IMR-90 (cell line): Measurements from ENCODE around the gene TLR10. TPM values are rescaled to one million over a fixed set of nuclear protein-coding genes. Genes with fewer than 3 reads are reported as not detected.

Experiments
- ATAC-seq: fragments of 200-7000 bp; cut with Tn5 transposase; 2 replicates; pipeline ENCODE4 v1.9.1; 2020; ENCODE audit warnings: low read depth, mild to moderate bottlenecking, moderate library complexity
- BruUV-seq: library from RNA; stranded (reverse); fragments of 400-500 nt; replicated peaks from 2 replicates; lab custom pipeline; 2021; lab: Mats Ljungman, UMichigan
- CTCF ChIA-PET: fragments of 300-600 bp; formaldehyde crosslinking; extraction: SDS; loops from one replicate; lab custom pipeline; 2021; ENCODE audit warnings: antibody characterized with exemption; lab: Yijun Ruan, JAX
- POLR2A ChIA-PET: fragments of 300-600 bp; sonication (Branson Sonifier 250); formaldehyde crosslinking; loops from one replicate; lab custom pipeline; 2022; ENCODE audit warnings: antibody characterized with exemption; ENCODE audit not compliant: unreplicated experiment; lab: Charles Lee
- DNase-seq: peaks from one replicate; pipeline ENCODE4 v3.0.0; 2013
- H2AFZ ChIP-seq: replicated peaks from 2 replicates; pipeline ENCODE3; 2013; ENCODE audit warnings: low read length, mild to moderate bottlenecking; ENCODE audit not compliant: poor library complexity
- H2AK5ac ChIP-seq: 2 replicates; pipeline ENCODE4 v1.6.1; 2013; ENCODE audit warnings: low read depth, low read length, inconsistent platforms
- H2AK9ac ChIP-seq: replicated peaks from 2 replicates; pipeline ENCODE3; 2013; ENCODE audit warnings: mild to moderate bottlenecking, low read depth, low read length, moderate library complexity; ENCODE audit not compliant: poor library complexity
- H2BK120ac ChIP-seq: 2 replicates; pipeline ENCODE4 v1.6.1; 2013; ENCODE audit warnings: low read depth, low read length, inconsistent platforms
- H2BK15ac ChIP-seq: 3 replicates; pipeline ENCODE4 v1.6.1; 2013; ENCODE audit warnings: low read depth, low read length, inconsistent platforms
- H2BK20ac ChIP-seq: 2 replicates; pipeline ENCODE4 v1.6.1; 2013; ENCODE audit warnings: low read depth, mild to moderate bottlenecking, inconsistent platforms, low read length, moderate library complexity
- H2BK5ac ChIP-seq: 2 replicates; pipeline ENCODE4 v1.6.1; 2013; ENCODE audit warnings: mild to moderate bottlenecking, low read depth, low read length, inconsistent platforms; ENCODE audit not compliant: poor library complexity, severe bottlenecking
- H3K14ac ChIP-seq: replicated peaks from 2 replicates; pipeline ENCODE4 v1.6.1; 2013; ENCODE audit warnings: low read depth, low read length, inconsistent platforms
- H3K18ac ChIP-seq: 2 replicates; pipeline ENCODE4 v1.6.1; 2013; ENCODE audit warnings: low read depth, low read length, control low read depth
- H3K23ac ChIP-seq: 2 replicates; pipeline ENCODE4 v1.6.1; 2013; ENCODE audit warnings: low read depth, low read length, inconsistent platforms
- H3K27ac ChIP-seq: 2 replicates; pipeline ENCODE4 v1.5.1; 2013; ENCODE audit warnings: mild to moderate bottlenecking, control low read depth, low read length; ENCODE audit not compliant: insufficient read depth
- H3K27me3 ChIP-seq: 2 replicates; pipeline ENCODE4 v1.6.1; 2013; ENCODE audit warnings: low read length; ENCODE audit not compliant: control insufficient read depth, insufficient read depth
- H3K36me3 ChIP-seq: 2 replicates; pipeline ENCODE4 v1.6.1; 2013; ENCODE audit warnings: low read length, mixed read lengths; ENCODE audit not compliant: control insufficient read depth, insufficient read depth
- H3K4ac ChIP-seq: 2 replicates; pipeline ENCODE4 v1.6.1; 2013; ENCODE audit warnings: low read depth, low read length, inconsistent platforms
- H3K4me1 ChIP-seq: 2 replicates; pipeline ENCODE4 v1.6.1; 2013; ENCODE audit warnings: low read length, mixed read lengths; ENCODE audit not compliant: control insufficient read depth, insufficient read depth
- H3K4me2 ChIP-seq: 2 replicates; pipeline ENCODE4 v1.6.1; 2013; ENCODE audit warnings: low read depth, mild to moderate bottlenecking, control low read depth, low read length, moderate library complexity
- H3K4me3 ChIP-seq: 2 replicates; pipeline ENCODE4 v1.5.1; 2013; ENCODE audit warnings: low read depth, mild to moderate bottlenecking, control low read depth, low read length, moderate library complexity; ENCODE audit not compliant: insufficient read depth
- H3K56ac ChIP-seq: 2 replicates; pipeline ENCODE4 v1.6.1; 2013; ENCODE audit warnings: low read length, inconsistent platforms; ENCODE audit not compliant: insufficient read depth; ENCODE audit errors: extremely low read depth
- H3K79me1 ChIP-seq, 2 experiments: 2 replicates each; pipeline ENCODE4 v1.6.1; 2013; ENCODE audit warnings: low read length in 2 of 2, inconsistent platforms in 1 of 2, low read depth in 1 of 2
- H3K9ac ChIP-seq: 2 replicates; pipeline ENCODE4 v1.6.1; 2013; ENCODE audit warnings: low read depth, low read length, control low read depth
- H3K9me1 ChIP-seq: 2 replicates; pipeline ENCODE4 v1.6.1; 2013; ENCODE audit warnings: low read length, inconsistent platforms; ENCODE audit not compliant: insufficient read depth
- H3K9me3 ChIP-seq: 2 replicates; pipeline ENCODE4 v1.6.1; 2013; ENCODE audit warnings: low read length; ENCODE audit not compliant: control insufficient read depth, insufficient read depth
- H4K20me1 ChIP-seq: 2 replicates; pipeline ENCODE4 v1.6.1; 2013; ENCODE audit warnings: low read length, inconsistent platforms; ENCODE audit not compliant: insufficient read depth
- H4K5ac ChIP-seq: 2 replicates; pipeline ENCODE4 v1.6.1; 2013; ENCODE audit warnings: mild to moderate bottlenecking, low read depth, low read length, control low read depth
- H4K8ac ChIP-seq, 2 experiments: 2 replicates each; pipeline ENCODE4 v1.6.1; 2013; ENCODE audit warnings: low read depth in 2 of 2, low read length in 2 of 2, control low read depth in 1 of 2, inconsistent platforms in 1 of 2
- H4K91ac ChIP-seq: 2 replicates; pipeline ENCODE4 v1.6.1; 2013; ENCODE audit warnings: low read depth, low read length, inconsistent platforms; ENCODE audit not compliant: insufficient read depth
- CTCF ChIP-seq: conservative IDR thresholded peaks from 2 replicates; pipeline ENCODE4 v1.5.1; 2012; ENCODE audit warnings: mild to moderate bottlenecking, low read depth, low read length, improper control_type of control experiment
- ELK1 ChIP-seq: fragments of 150-350 bp; IDR thresholded peaks from 2 replicates; pipeline ENCODE4 v1.6.1; 2016; ENCODE audit warnings: low read depth, mild to moderate bottlenecking, low read length, moderate library complexity, borderline replicate concordance
- SMC3 ChIP-seq: fragments of 150-350 bp; IDR thresholded peaks from 2 replicates; pipeline ENCODE4 v1.6.1; 2016; ENCODE audit warnings: low read depth, mild to moderate bottlenecking, antibody characterized with exemption, low read length, moderate library complexity
- WGBS, 2 experiments: methylation state at CpG; one replicate each; pipeline versions ENCODE4 v1.1.5 to v1.1.7; 2013; ENCODE audit warnings: missing lambda C conversion rate in 2 of 2; ENCODE audit not compliant: insufficient read length in 1 of 2; ENCODE audit errors: extremely low coverage in 2 of 2; 5-methylcytosine and 5-hydroxymethylcytosine counted together
- dilution Hi-C: fragments of 300-500 bp; cut with HindIII; formaldehyde crosslinking; loops from one replicate; pipeline ENCODE4 v1.14.3; 2018; ENCODE audit warnings: low sequenced_read_pairs; ENCODE audit not compliant: unreplicated experiment
- in situ Hi-C: fragments of 300-500 bp; cut with MboI; formaldehyde crosslinking; loops from 3 replicates; pipeline ENCODE4 v1.14.3; 2019; ENCODE audit warnings: low sequenced_read_pairs, inconsistent platforms, mixed read lengths
- intact Hi-C: fragments of 100-400 bp; cut with micrococcal nuclease; formaldehyde crosslinking; loops from 2 replicates; pipeline ENCODE4 v1.10.0; 2022
- polyA plus RNA-seq, 3 experiments: library from polyadenylated mRNA; depleted of rRNA; stranded (reverse); fragments of >200 nt; gene quantifications; 2 replicates each; pipeline ENCODE4 v1.2.3, GENCODE V29; 2012; ENCODE audit warnings: low replicate concordance in 1 of 3
- total RNA-seq: library from RNA; depleted of rRNA; stranded (reverse); fragments of >200 nt; gene quantifications from 2 replicates; pipeline ENCODE4 v1.2.3, GENCODE V29; 2012

Gene TLR10
- total and polyA plus RNA-seq, 2 of the 4 experiments (the other 2 are of a cell fraction): not detected

- no peak overlapping the region for H2BK20ac ChIP-seq
- no peak overlapping the region for H3K14ac ChIP-seq
- H3K36me3 ChIP-seq: no peaks in the 10 kb centered on the region
- no peaks in the 10 kb centered on the region for H3K27me3 ChIP-seq
- H3K4me1 ChIP-seq: peaks cover 7% of the 10 kb centered on the region
- POLR2A ChIA-PET: no interaction called here
- TF ChIP-seq ELK1 (no peak), CTCF (no peak), SMC3 (no peak)
- in situ Hi-C loops: no loop called here
- H3K23ac ChIP-seq: no peak overlapping the region
- H2AK5ac ChIP-seq: no peak overlapping the region
- no peak for ATAC-seq
- H2BK120ac ChIP-seq: 0 out of 2 replicates have a peak overlapping the region, but pooled peaks have one; percentile 21
- H3K9me3 ChIP-seq: 0 out of 2 replicates have a peak, but pooled peaks cover 4% of the 10 kb centered on the region
- H4K8ac ChIP-seq: no peak overlapping the region
- no peaks in the 10 kb centered on the region for H4K20me1 ChIP-seq
- intact Hi-C loops: no loop called here
- H3K18ac ChIP-seq: no peak overlapping the region
- no peak overlapping the region for H2BK15ac ChIP-seq
- H3K4ac ChIP-seq: no peak overlapping the region
- no peak overlapping the region for H3K4me3 ChIP-seq
- WGBS, 2 experiments: 88% methylated on average over 9 of the region's 27 CpGs; no CpG with 5 or more reads in 1 of the 2 experiments
- no TSS peak for BruUV-seq
- no peak overlapping the region for H2BK5ac ChIP-seq
- H3K9me1 ChIP-seq: no peaks in the 10 kb centered on the region
- H3K79me1 ChIP-seq: no peaks in the 10 kb centered on the region
- no peak overlapping the region for H3K9ac ChIP-seq
- no peak overlapping the region for H4K91ac ChIP-seq
- H2AFZ ChIP-seq: no peak overlapping the region
- dilution Hi-C loops: no loop called here
- H3K27ac ChIP-seq: no peak overlapping the region
- no peak overlapping the region for H3K4me2 ChIP-seq
- CTCF ChIA-PET: no interaction called here
- H2AK9ac ChIP-seq: no peak overlapping the region
- no peak overlapping the region for H4K5ac ChIP-seq
- H3K56ac ChIP-seq: no peak overlapping the region
- DNase-seq: no peak
Measured at GRCh38 chr4:38823766-38824165, 41.0 kb upstream of the TLR10 start.
